GM12875 (cell line): ENCODE data around the gene ZNF827.

Experiments used
- H3K4me3 ChIP-seq: one replicate; pipeline ENCODE4 v1.5.1; 2011; ENCODE audit warnings: low read depth, low read length, control low read depth
- CTCF ChIP-seq: IDR thresholded peaks from 2 replicates; pipeline ENCODE4 v1.5.1; 2011; ENCODE audit warnings: low read depth, mild to moderate bottlenecking, control low read depth, inconsistent platforms, low read length, moderate library complexity, borderline replicate concordance; ENCODE audit not compliant: insufficient read depth

ZNF827 gene

DNA sequence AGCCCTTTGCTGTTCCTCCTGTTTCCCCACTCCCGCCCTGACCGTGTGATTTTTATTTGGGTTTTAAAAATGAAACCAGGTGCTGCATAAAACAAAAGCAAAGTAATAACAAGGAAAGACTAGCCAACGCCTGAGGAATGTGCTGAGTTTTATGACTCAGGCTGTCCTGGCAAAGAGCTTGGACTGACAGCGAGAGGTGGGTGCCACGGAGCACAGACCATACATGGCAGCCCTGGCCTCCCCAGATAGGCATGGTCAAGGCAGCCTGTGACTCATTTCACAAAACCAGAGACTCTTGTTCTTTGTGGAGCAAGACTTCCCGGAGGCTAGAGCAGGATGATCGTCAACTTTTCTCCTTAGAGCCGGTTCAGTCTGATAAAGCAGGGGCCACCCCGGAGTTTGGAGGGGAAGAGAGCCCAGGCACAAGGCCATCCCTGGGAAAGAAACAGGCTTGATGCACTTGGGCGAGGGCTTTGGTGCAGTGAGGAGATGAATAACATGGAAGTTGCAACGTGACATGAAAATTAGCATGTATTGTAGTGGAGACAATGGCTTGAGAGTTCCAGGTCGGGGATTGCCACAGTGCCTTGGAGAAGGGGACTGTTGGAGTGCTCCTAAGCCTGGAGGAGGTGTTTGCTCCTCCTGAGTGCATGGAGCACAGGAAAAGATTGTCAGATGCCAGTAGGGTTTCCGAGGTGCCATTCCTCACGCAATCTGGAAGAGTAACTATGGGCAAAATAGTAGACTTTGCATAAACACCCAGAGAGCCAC lies 203.9 kb downstream of the ZNF827 start:
- H3K4me3 ChIP-seq, result no peak overlapping the region
- TF ChIP-seq CTCF, result no peak

- H3K4me3 ChIP-seq, result no peak overlapping the region
- no peak for TF ChIP-seq CTCF
Measured at GRCh38 chr4:145734031-145734430, 204.6 kb downstream of the ZNF827 start.

DNA sequence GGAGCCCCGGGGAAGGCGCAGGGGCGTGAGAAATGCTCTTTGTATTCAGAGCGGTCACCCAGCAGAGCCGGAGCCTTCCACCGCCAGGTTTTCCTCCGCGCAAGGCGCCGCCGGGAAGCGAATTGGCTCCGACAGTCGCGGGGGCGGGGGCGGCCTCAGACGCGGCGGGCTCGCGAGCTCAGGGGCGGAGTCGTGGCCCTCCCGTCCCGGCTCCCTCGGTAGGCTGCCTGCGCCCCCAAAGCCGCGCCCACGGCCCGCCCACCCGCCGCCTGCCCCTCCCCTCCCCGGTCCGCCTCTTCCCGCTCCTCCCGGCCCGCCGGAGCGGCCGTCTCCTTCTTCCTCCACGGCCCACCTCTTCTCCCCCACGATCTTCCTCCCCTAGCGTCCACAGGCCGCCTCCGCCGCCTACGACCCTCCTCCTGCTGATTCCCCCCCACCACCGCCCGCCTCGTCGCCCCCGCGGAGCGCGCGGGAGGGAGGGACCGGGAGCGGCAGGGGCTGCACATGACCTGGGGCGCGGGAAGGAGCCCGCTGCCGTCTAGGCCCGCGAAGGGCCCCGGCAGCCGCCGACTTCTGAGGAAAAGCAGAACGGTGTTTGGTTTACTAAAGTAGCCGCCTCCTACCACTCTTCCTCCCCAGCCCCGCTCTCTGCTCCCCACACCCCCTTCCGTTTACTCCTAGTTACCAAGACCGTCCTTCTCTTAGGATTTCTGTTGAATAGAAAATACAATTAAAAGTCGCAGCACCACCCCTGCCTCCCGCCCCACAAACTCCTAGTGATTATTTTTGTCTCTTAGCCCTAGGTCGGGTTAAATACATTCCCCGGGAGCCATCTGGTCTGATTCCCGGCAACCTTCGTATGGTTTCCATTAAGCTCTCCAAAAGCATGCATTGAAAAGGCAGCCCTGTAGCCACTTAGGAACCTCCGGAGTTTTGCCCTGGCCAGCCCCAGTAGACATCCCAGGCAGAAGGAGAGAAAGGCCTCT lies 205.4 kb downstream of the ZNF827 start:
- no peak for TF ChIP-seq CTCF
- H3K4me3 ChIP-seq, result peak overlapping the region; percentile 59

- peak overlapping the region; percentile 59 for H3K4me3 ChIP-seq
- no peak for TF ChIP-seq CTCF
Measured at GRCh38 chr4:145732001-145732815, 206.4 kb downstream of the ZNF827 start.

GRCh38 chr4:145731028-145731427 lies 207.6 kb downstream of the ZNF827 start:
- H3K4me3 ChIP-seq, result no peak overlapping the region
- no peak for TF ChIP-seq CTCF

DNA sequence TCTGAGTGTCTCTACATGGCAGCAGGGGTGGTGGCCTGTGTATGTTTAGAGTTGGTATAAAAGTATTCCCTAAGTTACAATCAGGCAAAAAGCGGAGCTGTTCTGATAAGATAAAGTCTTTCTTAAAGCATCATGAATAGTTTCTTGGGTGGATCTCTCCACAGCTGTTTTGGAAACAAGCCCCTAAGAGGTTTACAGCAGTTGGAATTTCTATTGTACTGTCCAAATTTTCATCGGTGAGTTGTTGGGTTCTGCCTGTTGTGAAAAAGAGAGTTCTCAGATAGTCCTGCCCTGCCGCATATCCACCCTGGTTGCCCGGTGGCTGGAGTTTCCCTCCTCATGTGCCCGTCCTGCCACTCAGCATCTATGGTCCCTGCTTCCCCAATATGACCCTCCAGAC lies 208.6 kb downstream of the ZNF827 start:
- no peak overlapping the region for H3K4me3 ChIP-seq
- TF ChIP-seq CTCF, result no peak
